Measurements from ENCODE around the gene ADAM22.
A peak's percentile ranks its signal among the peaks of the same experiment; 100 is the strongest.
"Not testable (repeated sequence)": the region's sequence is repeated elsewhere in the genome, so short reads cannot be mapped to it uniquely, and the experiment has no call there.

Gene ADAM22

GRCh38 chr7:87933953-87934698 is at the start of gene ADAM22:
ADAM22 (plus strand) TSS chr7:87934251; CDS start chr7:87934466, 215 bp downstream.
- peak; percentile 86 for DNase-seq

DNA sequence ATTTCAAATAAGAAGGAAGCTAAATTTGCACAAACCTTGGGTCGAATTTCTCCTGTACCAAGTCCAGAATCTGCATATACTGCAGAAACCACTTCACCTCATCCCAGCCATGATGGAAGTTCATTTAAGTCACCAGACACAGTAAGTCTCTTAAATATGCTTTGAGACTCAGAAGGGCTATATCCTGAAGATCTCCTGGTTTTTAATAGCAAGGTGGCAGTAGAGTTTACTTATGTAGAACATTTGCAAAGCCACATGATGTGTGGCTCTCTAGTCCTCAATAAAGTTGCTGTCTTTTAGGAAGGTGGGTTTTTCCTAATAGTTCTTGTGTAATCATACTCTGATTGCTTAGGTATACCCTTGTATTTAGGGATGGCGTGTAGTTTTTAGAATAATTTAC is 49.0 kb upstream of the ADAM22 start:
- no peak for DNase-seq

GRCh38 chr7:87886875-87887274 is 47.2 kb upstream of the ADAM22 start:
- peak; percentile 29 for DNase-seq

GRCh38 chr7:87895363-87895762 is 38.7 kb upstream of the ADAM22 start:
- DNase-seq = no peak

DNA sequence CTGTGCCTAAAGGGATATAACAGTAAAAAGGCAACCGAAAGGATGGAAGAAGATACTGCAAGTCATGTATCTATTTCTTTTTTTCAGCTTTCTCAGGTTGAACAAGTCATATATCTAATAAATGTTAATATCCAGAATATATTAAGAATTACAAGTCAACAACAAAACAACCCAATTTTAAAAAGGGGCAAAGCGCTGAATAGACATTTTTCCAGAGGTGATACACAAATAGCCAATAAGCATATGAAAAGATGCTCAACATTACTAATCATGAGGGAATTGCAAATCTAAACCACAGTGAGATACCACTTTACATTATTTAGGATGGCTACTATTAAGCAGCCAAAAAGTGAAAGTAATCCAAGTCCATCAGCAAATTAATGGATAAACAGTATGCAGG is 34.8 kb upstream of the ADAM22 start:
- DNase-seq = no peak

DNA sequence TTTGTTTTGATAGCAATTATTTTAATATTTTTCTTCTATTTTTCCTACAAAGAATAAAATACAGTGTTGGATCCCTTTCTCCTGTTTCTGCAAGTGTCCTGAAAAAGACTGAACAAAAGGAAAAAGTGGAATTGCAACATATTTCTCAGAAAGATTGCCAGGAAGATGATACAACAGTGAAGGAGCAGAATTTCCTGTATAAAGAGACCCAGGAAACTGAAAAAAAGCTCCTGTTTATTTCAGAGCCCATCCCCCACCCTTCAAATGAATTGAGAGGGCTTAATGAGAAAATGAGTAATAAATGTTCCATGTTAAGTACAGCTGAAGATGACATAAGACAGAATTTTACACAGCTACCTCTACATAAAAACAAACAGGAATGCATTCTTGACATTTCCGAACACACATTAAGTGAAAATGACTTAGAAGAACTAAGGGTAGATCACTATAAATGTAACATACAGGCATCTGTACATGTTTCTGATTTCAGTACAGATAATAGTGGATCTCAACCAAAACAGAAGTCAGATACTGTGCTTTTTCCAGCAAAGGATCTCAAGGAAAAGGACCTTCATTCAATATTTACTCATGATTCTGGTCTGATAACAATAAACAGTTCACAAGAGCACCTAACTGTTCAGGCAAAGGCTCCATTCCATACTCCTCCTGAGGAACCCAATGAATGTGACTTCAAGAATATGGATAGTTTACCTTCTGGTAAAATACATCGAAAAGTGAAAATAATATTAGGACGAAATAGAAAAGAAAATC is 26.7 kb upstream of the ADAM22 start:
- peak; percentile 30 for DNase-seq

- DNase-seq = not testable (repeated sequence)
Observed at GRCh38 chr7:87908814-87909213, 25.2 kb upstream of the ADAM22 start.

DNA sequence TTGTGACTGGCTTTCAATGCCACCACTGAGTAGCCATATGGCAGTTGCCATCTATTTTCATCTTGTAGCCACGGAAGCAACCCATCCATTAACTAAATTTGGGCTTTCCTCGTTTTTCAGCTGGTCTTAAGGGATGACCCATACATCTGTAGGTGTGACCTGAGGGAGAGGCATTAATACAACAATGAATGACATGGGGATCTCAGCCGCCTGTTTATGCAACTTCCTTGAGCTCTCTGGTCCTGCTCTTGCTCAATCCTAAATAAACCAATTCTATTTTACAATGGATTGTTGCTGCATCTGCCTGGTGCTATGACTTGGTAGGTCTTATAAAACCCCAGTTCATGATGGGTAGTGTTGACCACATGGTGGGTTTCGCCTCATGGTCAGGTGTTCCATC is 21.9 kb upstream of the ADAM22 start:
- DNase-seq = no peak

DNA sequence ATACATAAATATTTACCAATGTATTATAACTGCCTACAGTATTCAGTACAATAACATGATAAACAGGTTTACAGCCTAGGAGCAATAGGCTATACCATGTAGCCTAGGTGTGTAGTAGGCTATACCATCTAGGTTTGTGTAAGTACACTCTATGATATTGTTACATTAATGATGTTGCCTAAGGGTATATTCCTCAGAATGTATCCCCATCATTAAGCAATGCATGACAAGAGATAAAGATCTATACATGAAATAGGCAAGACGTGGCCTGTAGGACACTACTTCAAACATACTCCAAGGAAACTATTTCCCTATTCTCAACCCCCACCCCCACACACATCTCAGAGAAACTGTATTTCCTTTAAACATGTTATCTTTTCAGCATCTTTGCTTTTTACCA is 15.3 kb upstream of the ADAM22 start:
- no peak for DNase-seq

DNA sequence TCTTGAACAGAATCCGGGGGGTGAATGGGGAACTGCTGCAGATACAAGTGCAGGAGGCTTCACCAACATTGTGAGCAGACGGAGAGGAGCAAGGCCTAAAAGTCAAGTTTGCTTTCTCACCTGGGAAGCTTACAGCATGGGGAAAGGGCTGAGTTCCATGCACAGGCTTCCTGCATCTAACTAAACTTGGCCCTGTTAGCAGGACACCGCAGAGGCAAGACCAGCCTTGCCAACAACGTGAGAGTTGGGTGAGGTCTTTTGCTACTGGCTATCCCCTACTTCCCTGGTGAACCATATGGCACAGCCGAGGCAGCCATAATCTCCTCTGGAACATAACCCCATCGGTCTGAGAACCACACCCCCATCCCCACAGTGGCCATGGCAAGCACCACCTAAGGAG is 14.2 kb upstream of the ADAM22 start:
- no peak for DNase-seq

GRCh38 chr7:87920578-87920977 is 13.5 kb upstream of the ADAM22 start:
- no peak for DNase-seq

DNA sequence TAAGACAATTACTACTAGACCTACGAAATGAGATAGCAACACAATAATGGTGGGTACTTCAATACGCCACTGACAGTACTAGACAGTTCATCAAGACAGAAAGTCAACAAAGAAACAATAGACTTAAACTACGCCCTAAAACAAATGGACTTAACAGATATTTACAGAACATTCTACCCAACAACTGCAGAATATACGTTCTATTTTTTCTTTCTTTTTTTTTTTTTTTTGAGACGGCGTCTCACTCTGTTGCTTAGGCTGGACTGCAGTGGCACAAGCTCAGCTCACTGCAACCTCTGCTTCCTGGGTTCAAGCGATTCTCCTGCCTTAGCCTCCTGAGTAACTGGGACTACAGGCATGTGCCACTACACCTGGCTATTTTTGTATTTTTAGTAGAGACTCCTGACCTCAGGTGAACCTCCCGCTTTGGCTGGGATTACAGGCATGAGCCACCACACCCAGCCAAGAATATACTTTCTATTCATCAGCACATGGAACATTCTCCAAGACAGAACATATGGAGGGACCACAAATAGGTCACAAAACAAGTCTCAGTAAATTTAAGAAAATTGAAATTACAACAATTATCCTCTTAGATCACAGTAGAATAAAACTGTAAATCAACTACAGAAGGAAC is 11.2 kb upstream of the ADAM22 start:
- DNase-seq = not testable (repeated sequence)

DNA sequence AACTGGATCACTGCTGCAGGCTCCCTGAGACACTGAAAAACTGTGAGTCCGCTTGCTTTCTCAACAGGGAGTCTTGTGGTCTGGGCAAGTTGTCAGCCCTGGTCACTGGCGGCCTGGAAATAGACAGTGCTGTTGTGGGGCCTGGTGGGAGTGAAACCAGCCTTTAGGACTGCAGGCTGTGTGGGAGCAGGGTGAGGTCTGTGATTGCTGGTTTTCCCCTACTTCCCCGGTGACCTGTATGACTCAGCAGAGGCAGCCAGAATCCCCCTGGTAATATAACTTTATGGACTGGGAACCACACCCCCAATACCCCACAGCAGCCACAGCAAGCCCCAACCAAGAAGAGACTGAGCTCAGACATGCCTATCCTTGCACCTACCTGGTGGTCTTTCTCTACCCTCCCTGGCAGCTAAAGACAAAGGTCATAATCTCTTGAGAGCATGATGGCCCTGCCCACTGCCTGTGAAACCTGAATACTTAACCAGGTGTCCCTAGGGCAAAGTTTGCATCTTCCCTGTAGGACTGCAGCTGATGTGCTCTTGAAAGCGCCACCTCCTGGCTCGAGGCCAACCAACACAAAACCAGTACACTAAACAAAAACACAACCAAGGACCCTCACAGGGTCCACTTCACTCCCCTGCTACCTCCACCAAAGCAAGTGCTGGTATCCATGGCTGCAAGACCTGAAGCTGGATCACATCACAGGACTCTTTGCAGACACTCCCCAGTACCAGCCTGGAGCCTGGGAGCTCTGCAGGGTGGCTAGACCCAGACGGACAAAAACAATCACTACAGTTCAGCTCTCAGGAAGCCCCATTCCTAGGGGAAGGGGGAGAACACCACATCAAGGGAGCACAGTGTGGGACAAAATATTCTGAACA is 7.2 kb upstream of the ADAM22 start:
- DNase-seq = peak; percentile 3

- no peak for DNase-seq
Observed at GRCh38 chr7:87933605-87933952, 472 bp upstream of the ADAM22 start.

DNA sequence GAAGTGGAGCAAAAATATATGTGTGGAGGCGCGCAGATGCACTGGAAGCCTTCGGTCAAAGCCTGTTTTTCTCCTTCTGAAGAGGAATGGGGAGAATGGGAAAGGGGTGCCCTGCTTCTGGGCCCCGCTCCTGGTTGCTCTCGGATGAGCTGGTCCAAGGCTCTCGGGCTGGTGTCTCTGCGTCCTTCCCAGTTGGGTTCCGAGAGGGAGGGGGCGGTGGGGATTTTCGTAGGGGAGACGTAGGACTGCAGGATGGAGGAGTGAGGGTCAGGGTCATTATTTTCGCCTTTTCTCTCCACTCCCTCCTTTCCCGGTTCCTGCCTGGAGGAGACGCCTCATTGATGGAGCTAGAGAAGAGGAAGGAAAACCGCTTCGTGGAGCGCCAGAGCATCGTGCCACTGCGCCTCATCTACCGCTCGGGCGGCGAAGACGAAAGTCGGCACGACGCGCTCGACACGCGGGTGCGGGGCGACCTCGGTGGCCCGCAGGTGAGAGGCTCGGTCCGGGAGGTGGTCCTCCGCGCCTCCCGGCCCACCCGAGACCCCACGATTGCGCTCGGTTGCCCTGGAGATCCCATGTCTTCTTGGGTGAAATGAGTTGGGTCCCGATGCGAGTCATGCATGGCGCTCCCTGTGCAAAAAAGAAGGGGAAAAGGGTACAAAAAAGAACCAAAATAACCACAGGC is 790 bp downstream of the ADAM22 start:
- peak; percentile 14 for DNase-seq

DNA sequence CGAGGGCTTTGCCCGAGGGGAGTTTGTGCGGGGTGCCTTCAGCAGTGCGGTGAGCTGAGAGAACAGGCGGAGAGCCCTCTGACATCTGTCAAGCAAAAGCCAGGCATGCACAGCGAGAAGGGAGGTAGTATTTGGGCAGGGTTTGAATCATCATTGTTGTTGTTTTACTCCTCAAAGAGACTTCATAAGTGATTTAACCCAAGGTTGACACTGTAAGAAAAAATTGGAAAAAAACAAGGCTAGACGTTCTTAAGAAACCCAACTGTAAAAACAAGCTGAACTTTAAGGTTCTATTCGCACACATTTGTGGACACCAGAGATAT is 1.3 kb downstream of the ADAM22 start:
- no peak for DNase-seq

- no peak for DNase-seq
Observed at GRCh38 chr7:87941138-87941537, 7.1 kb downstream of the ADAM22 start.

- no peak for DNase-seq
Observed at GRCh38 chr7:87944547-87944946, 10.5 kb downstream of the ADAM22 start.

- not testable (repeated sequence) for DNase-seq
Observed at GRCh38 chr7:87945926-87946325, 11.9 kb downstream of the ADAM22 start.

DNA sequence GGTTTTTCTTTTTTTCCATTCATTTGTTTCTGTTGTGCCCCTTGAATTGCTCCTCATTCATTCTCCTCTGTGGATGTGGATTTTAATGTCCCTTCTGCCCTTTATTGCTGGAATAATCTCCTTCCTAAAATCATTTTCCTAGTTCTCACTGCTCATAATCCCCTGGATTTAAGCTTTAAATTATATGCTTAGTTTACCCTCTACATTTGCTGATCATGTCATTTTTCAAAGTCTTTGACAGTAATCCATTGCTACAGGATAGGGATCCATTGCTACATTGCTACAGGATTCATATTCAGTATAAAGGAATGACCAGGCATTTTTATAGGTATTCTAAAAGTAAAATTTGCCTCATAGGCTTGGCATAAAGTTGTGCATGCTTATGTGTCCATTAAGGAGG is 14.3 kb downstream of the ADAM22 start:
- DNase-seq = no peak

- DNase-seq = no peak
Observed at GRCh38 chr7:87959336-87959735, 25.3 kb downstream of the ADAM22 start.

DNA sequence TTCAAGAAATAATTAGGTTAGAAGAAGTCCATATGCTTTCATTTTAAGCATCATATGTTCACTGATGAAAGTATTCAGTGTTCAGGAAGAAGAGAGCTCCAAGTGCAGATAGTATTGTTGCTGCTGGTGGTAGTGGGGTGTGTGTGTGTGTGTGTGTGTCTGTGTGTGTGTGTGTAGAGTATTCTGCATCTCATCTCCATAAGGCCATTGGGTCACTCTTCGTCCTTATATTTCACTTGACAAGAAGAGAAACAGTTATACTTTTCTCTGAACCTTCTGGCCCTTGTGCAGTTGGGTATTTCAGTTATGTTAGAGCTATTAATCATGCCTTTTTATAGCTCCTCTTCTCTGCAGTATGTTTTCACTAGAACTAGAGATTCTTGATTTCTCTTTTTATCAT is 26.2 kb downstream of the ADAM22 start:
- DNase-seq = no peak

DNA sequence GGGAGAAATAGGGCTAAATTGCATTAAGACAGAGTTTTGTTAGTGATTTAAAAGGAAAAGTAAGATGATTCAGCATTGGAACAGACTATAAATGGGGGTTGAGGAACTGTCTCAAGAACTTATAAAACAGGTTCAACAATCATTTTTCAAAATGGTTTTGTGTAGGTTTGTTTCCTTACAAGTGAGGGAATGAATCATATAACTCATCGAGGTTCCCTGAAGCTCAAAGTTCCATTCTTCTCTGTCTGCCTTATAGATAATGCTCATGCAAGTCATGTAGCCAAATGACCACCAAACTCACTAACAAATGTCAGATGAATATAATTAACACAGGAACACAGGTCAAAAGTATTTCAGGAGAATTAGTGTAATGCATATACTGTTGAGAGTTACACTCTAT is 27.7 kb downstream of the ADAM22 start:
- DNase-seq = no peak

Data from fibroblast of skin of right biceps (primary cell).